Heart left ventricle (tissue), 13 donors: ENCODE results near the gene ATP6V1G2.

Source experiments
- CTCF ChIP-seq, 12 donors: fragments of 200-600 bp; sonication (generic) in 4 of 12; IDR thresholded peaks; one replicate each; pipeline versions ENCODE4 v1.5.0 to v1.8.0; 2018 to 2022; ENCODE audit warnings: antibody characterized with exemption in 12 of 12, mild to moderate bottlenecking in 5 of 12
- POLR2A ChIP-seq, 2 donors: fragments of 450-650 bp; IDR thresholded peaks; one replicate each; pipeline ENCODE4 v1.6.1; 2017; ENCODE audit warnings: antibody characterized with exemption in 2 of 2, mild to moderate bottlenecking in 2 of 2, moderate library complexity in 2 of 2
- donor health status: ischemic (EF 13 %, LVEDD 7.1; RV severe dilation, severe dysfunction).
- donor health status: DM: no; HTN: yes; CAD: no.
- donor health status: DM: no; HTN: no; CAD: no.
- donor health status: ischemic (EF 25% LVEDD 6.9; RV normal size, moderate dysfunction).
- donor health status: ischemic (EF 25% LVEDD 5.7; RV mildly dilated, moderate dysfunction).
- donor health status: ischemic (EF 35%, LVEDD 5.7; RV mildly dilated, moderate dysfunction).
- donor health status: nonischemic (EF 11% LVEDD 7.7; RV severe dilation, severe dysfunction).
- donor health status: DM: yes; HTN: yes; CAD: no.
- donor health status: PGD.
- donor health status: ischemic (EF 29% LVEDD 5.4; RV normal size, mild dysfunction).
- donor health status: nonischemic (EF 23%, LVEDD 6.1; RV moderate dilation, normal function).

- TF ChIP-seq CTCF (IDR thresholded peaks at IDR 0.05) (no peak), POLR2A (IDR thresholded peaks at IDR 0.05) (no peak)
These were observed 46.0 kb upstream of the ATP6V1G2 start for GRCh38 chr6:31592396-31592771.
